ENCODE results near the gene GSDME.

- TF ChIP-seq CTCF (IDR thresholded peaks at IDR 0.05) (no peak), POLR2A (IDR thresholded peaks at IDR 0.05) (no peak)
Observed at GRCh38 chr7:24713039-24713793, 44.0 kb downstream of the GSDME start.

All from lower leg skin (tissue), 3 donors.